WTC11 (cell line): ENCODE measurements around the gene COLEC12. TPM values are rescaled to one million over a fixed set of nuclear protein-coding genes. Genes with fewer than 3 reads are reported as not detected.

ENCODE experiments used
- ATAC-seq: fragments of 200-7000 bp; cut with Tn5 transposase; 2 replicates; pipeline ENCODE4 v1.10.0; 2021; ENCODE audit warnings: mild to moderate bottlenecking, moderate library complexity
- CTCF ChIA-PET: fragments of 300-600 bp; sonication (Branson Sonifier 250); formaldehyde crosslinking; loops from one replicate; lab custom pipeline; 2021; ENCODE audit warnings: antibody characterized with exemption; lab: Charles Lee
- POLR2A ChIA-PET: fragments of 350-600 bp; sonication (Branson Sonifier 250); formaldehyde crosslinking; loops from one replicate; lab custom pipeline; 2021; ENCODE audit warnings: antibody characterized with exemption; lab: Charles Lee
- DNase-seq: peaks from one replicate; pipeline ENCODE4 v3.0.0; 2021; ENCODE audit warnings: low spot score
- H3K27ac Mint-ChIP-seq: 2 replicates; pipeline ENCODE4 v1.8.0; 2021; ENCODE audit warnings: mixed read lengths
- H3K27me3 Mint-ChIP-seq: 2 replicates; pipeline ENCODE4 v1.8.0; 2021; ENCODE audit warnings: low read depth, mild to moderate bottlenecking, moderate library complexity, mixed read lengths
- H3K36me3 Mint-ChIP-seq: 2 replicates; pipeline ENCODE4 v1.8.0; 2021; ENCODE audit warnings: mixed read lengths
- H3K4me1 Mint-ChIP-seq: 2 replicates; pipeline ENCODE4 v1.8.0; 2022; ENCODE audit warnings: mixed read lengths
- H3K4me3 Mint-ChIP-seq: 2 replicates; pipeline ENCODE4 v1.8.0; 2021; ENCODE audit warnings: mild to moderate bottlenecking, moderate library complexity, mixed read lengths
- H3K9me3 Mint-ChIP-seq: 2 replicates; pipeline ENCODE4 v1.8.0; 2021; ENCODE audit warnings: mixed read lengths
- CBFB ChIP-seq: sonication (generic); formaldehyde crosslinking; IDR thresholded peaks from 2 replicates; pipeline ENCODE4 v1.8.1; 2022; ENCODE audit warnings: mild to moderate bottlenecking, low read depth, missing genetic modification reagents
- CREB1 ChIP-seq: sonication (generic); formaldehyde crosslinking; IDR thresholded peaks from 2 replicates; pipeline ENCODE4 v1.8.0; 2023; ENCODE audit warnings: mild to moderate bottlenecking, missing genetic modification reagents
- CREM ChIP-seq: sonication (generic); formaldehyde crosslinking; IDR thresholded peaks from 2 replicates; pipeline ENCODE4 v1.8.1; 2022; ENCODE audit warnings: mild to moderate bottlenecking, missing genetic modification reagents, moderate library complexity
- CTCF ChIP-seq: fragments of 200-600 bp; IDR thresholded peaks from 2 replicates; pipeline ENCODE4 v1.8.0; 2022; ENCODE audit warnings: antibody characterized with exemption
- HMGA2 ChIP-seq: fragments of 250-450 bp; sonication (Bioruptor Pico); IDR thresholded peaks from 2 replicates; pipeline ENCODE4 v1.4.0; 2021; ENCODE audit warnings: mild to moderate bottlenecking, moderate library complexity
- IRF2 ChIP-seq: sonication (generic); formaldehyde crosslinking; IDR thresholded peaks from 2 replicates; pipeline ENCODE4 v1.8.0; 2022; ENCODE audit warnings: low read depth, missing genetic modification reagents, borderline replicate concordance
- JAZF1 ChIP-seq: fragments of 250-450 bp; sonication (Bioruptor Pico); IDR thresholded peaks from 2 replicates; pipeline ENCODE4 v1.9.0; 2021; ENCODE audit warnings: moderate library complexity, mild to moderate bottlenecking, inconsistent platforms
- JUN ChIP-seq: sonication (generic); formaldehyde crosslinking; IDR thresholded peaks from 2 replicates; pipeline ENCODE4 v1.8.0; 2023; ENCODE audit warnings: mild to moderate bottlenecking, missing genetic modification reagents
- MXD4 ChIP-seq: fragments of 250-450 bp; sonication (Bioruptor Pico); IDR thresholded peaks from 2 replicates; pipeline ENCODE4 v1.8.0; 2021; ENCODE audit warnings: mild to moderate bottlenecking, moderate library complexity, borderline replicate concordance
- NFATC4 ChIP-seq: fragments of 250-450 bp; sonication (Bioruptor Pico); IDR thresholded peaks from 2 replicates; pipeline ENCODE4 v1.9.0; 2021; ENCODE audit warnings: mild to moderate bottlenecking
- NFE2L1 ChIP-seq: sonication (generic); formaldehyde crosslinking; IDR thresholded peaks from 2 replicates; pipeline ENCODE4 v1.8.1; 2023; ENCODE audit warnings: missing genetic modification reagents
- NR1H2 ChIP-seq: sonication (generic); formaldehyde crosslinking; IDR thresholded peaks from 2 replicates; pipeline ENCODE4 v1.9.0; 2021; ENCODE audit warnings: mild to moderate bottlenecking, moderate library complexity, missing genetic modification reagents
- SMAD4 ChIP-seq: sonication (generic); formaldehyde crosslinking; IDR thresholded peaks from 2 replicates; pipeline ENCODE4 v1.8.0; 2022; ENCODE audit warnings: mild to moderate bottlenecking, missing genetic modification reagents
- TEAD1 ChIP-seq: sonication (generic); formaldehyde crosslinking; IDR thresholded peaks from 2 replicates; pipeline ENCODE4 v1.8.0; 2022; ENCODE audit warnings: mild to moderate bottlenecking, missing genetic modification reagents
- TEAD4 ChIP-seq: sonication (generic); formaldehyde crosslinking; IDR thresholded peaks from 2 replicates; pipeline ENCODE4 v1.8.0; 2022; ENCODE audit warnings: mild to moderate bottlenecking, missing genetic modification reagents
- ZNF138 ChIP-seq: sonication (generic); formaldehyde crosslinking; conservative IDR thresholded peaks from 2 replicates; pipeline ENCODE4 v1.8.1; 2022; ENCODE audit warnings: mild to moderate bottlenecking, moderate library complexity, missing genetic modification reagents
- ZNF219 ChIP-seq: sonication (generic); formaldehyde crosslinking; IDR thresholded peaks from 2 replicates; pipeline ENCODE4 v1.8.0; 2023; ENCODE audit warnings: missing genetic modification reagents, mild to moderate bottlenecking, borderline replicate concordance
- ZNF317 ChIP-seq: sonication (generic); formaldehyde crosslinking; IDR thresholded peaks from 2 replicates; pipeline ENCODE4 v1.8.1; 2023; ENCODE audit warnings: low read depth, mild to moderate bottlenecking, moderate library complexity, missing genetic modification reagents, borderline replicate concordance
- ZNF396 ChIP-seq: fragments of 250-450 bp; sonication (Bioruptor Pico); IDR thresholded peaks from 2 replicates; pipeline ENCODE4 v1.8.0; 2021; ENCODE audit warnings: mild to moderate bottlenecking, moderate library complexity, borderline replicate concordance
- total RNA-seq: library from RNA; stranded (reverse); gene quantifications from 3 replicates; pipeline ENCODE4 v1.2.3, GENCODE V29; 2021
- TF ChIP-seq, protein P1 (sequence below): fragments of 250-450 bp; sonication (Bioruptor Pico); IDR thresholded peaks from 2 replicates; pipeline ENCODE4 v1.9.0; 2021; ENCODE audit warnings: moderate library complexity, mild to moderate bottlenecking, inconsistent platforms, borderline replicate concordance
- TF ChIP-seq, protein P2 (sequence below): fragments of 250-450 bp; sonication (Bioruptor Pico); IDR thresholded peaks from 2 replicates; pipeline ENCODE4 v1.9.0; 2021; ENCODE audit warnings: mild to moderate bottlenecking
- TF ChIP-seq, protein P3 (sequence below): sonication (generic); formaldehyde crosslinking; IDR thresholded peaks from 2 replicates; pipeline ENCODE4 v1.8.0; 2022; ENCODE audit warnings: missing genetic modification reagents
- TF ChIP-seq, protein P4 (sequence below): sonication (generic); formaldehyde crosslinking; IDR thresholded peaks from 2 replicates; pipeline ENCODE4 v1.8.1; 2023; ENCODE audit warnings: mild to moderate bottlenecking, missing genetic modification reagents
- TF ChIP-seq, protein P5 (sequence below): sonication (generic); formaldehyde crosslinking; IDR thresholded peaks from 2 replicates; pipeline ENCODE4 v1.8.1; 2023; ENCODE audit warnings: mild to moderate bottlenecking, missing genetic modification reagents, moderate library complexity

Gene COLEC12
- total RNA-seq, 1 experiment from 2014 or later = 0.48 TPM

- TF ChIP-seq ZNF396 (CRISPR knock-in tag) (no peak), MXD4 (CRISPR knock-in tag) (no peak), SMAD4 (CRISPR knock-in tag) (no peak), TEAD1 (CRISPR knock-in tag) (no peak), ZNF219 (CRISPR knock-in tag) (no peak), CREM (CRISPR knock-in tag) (no peak), ZNF138 (CRISPR knock-in tag) (no peak), IRF2 (CRISPR knock-in tag) (no peak), CREB1 (no peak), ZNF317 (CRISPR knock-in tag) (no peak), CTCF (no peak)
- TF ChIP-seq, protein P1, sequence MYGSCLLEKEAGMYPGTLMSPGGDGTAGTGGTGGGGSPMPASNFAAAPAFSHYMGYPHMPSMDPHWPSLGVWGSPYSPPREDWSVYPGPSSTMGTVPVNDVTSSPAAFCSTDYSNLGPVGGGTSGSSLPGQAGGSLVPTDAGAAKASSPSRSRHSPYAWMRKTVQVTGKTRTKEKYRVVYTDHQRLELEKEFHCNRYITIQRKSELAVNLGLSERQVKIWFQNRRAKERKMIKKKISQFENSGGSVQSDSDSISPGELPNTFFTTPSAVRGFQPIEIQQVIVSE (CRISPR knock-in tag) = no peak
- TF ChIP-seq, protein P2, sequence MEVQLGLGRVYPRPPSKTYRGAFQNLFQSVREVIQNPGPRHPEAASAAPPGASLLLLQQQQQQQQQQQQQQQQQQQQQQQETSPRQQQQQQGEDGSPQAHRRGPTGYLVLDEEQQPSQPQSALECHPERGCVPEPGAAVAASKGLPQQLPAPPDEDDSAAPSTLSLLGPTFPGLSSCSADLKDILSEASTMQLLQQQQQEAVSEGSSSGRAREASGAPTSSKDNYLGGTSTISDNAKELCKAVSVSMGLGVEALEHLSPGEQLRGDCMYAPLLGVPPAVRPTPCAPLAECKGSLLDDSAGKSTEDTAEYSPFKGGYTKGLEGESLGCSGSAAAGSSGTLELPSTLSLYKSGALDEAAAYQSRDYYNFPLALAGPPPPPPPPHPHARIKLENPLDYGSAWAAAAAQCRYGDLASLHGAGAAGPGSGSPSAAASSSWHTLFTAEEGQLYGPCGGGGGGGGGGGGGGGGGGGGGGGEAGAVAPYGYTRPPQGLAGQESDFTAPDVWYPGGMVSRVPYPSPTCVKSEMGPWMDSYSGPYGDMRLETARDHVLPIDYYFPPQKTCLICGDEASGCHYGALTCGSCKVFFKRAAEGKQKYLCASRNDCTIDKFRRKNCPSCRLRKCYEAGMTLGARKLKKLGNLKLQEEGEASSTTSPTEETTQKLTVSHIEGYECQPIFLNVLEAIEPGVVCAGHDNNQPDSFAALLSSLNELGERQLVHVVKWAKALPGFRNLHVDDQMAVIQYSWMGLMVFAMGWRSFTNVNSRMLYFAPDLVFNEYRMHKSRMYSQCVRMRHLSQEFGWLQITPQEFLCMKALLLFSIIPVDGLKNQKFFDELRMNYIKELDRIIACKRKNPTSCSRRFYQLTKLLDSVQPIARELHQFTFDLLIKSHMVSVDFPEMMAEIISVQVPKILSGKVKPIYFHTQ = no peak
- TF ChIP-seq, protein P3, sequence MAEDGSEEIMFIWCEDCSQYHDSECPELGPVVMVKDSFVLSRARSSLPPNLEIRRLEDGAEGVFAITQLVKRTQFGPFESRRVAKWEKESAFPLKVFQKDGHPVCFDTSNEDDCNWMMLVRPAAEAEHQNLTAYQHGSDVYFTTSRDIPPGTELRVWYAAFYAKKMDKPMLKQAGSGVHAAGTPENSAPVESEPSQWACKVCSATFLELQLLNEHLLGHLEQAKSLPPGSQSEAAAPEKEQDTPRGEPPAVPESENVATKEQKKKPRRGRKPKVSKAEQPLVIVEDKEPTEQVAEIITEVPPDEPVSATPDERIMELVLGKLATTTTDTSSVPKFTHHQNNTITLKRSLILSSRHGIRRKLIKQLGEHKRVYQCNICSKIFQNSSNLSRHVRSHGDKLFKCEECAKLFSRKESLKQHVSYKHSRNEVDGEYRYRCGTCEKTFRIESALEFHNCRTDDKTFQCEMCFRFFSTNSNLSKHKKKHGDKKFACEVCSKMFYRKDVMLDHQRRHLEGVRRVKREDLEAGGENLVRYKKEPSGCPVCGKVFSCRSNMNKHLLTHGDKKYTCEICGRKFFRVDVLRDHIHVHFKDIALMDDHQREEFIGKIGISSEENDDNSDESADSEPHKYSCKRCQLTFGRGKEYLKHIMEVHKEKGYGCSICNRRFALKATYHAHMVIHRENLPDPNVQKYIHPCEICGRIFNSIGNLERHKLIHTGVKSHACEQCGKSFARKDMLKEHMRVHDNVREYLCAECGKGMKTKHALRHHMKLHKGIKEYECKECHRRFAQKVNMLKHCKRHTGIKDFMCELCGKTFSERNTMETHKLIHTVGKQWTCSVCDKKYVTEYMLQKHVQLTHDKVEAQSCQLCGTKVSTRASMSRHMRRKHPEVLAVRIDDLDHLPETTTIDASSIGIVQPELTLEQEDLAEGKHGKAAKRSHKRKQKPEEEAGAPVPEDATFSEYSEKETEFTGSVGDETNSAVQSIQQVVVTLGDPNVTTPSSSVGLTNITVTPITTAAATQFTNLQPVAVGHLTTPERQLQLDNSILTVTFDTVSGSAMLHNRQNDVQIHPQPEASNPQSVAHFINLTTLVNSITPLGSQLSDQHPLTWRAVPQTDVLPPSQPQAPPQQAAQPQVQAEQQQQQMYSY (CRISPR knock-in tag) = no peak
- POLR2A ChIA-PET = no interaction called here
- Mint-ChIP-seq H3K4me1 (peaks cover 18% of the 10 kb centered on the region), H3K27me3 (no peaks in the 10 kb centered on the region; the same call in 1 of the 2 replicates), H3K36me3 (no peaks in the 10 kb centered on the region), H3K4me3 (no peak overlapping the region), H3K27ac (no peak overlapping the region), H3K9me3 (no peaks in the 10 kb centered on the region)
- ATAC-seq (peak; percentile 99), DNase-seq (no peak)
- CTCF ChIA-PET = interaction anchor here (1.0 kb wide), 1 partner anchor 9 kb away, joined by 3 read pairs; no protein-coding TSS in a partner anchor
Observed at GRCh38 chr18:420661-421246, 79.7 kb downstream of the COLEC12 start.

DNA sequence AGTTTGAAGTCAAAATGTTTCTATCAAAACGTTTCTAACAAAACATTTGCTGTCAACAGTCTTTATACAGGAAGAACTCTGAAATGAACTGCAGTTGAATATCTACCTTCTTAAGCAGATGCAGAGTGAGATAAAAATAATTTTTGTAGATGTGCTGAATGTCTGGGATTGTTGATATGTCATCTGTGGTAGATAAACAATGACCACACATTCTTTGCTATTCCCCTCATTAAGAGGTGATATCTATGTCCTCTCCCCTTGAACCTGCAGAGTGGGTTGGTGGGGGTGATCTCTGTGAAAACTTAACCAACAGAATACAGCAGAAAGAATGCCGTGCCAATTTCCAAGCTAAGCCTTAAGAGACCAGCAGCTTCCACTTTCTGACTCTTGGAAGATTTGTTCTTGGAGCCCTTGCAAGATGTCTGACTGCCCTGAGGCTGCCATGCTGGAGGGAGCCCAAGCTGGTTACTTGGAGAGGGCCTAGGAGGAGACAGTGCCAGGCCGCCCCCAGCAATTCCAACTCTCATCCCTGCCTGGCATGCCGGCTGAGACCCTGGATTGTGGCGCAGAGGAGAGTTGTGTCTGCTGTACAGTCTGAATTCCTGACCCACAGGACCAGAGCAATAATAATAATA, 80.8 kb downstream of the COLEC12 start:
- no peak for DNase-seq
- Mint-ChIP-seq H3K27ac (0 out of 2 replicates have a peak overlapping the region, but pooled peaks have one; percentile 53), H3K4me1 (peaks cover 18% of the 10 kb centered on the region), H3K27me3 (no peaks in the 10 kb centered on the region; the same call in 1 of the 2 replicates), H3K36me3 (no peaks in the 10 kb centered on the region), H3K9me3 (no peaks in the 10 kb centered on the region), H3K4me3 (no peak overlapping the region)
- ChIA-PET POLR2A (no interaction called here), CTCF (no interaction called here)
- TF ChIP-seq HMGA2 (CRISPR knock-in tag) (no peak), NFATC4 (CRISPR knock-in tag) (no peak), TEAD4 (CRISPR knock-in tag) (no peak), NR1H2 (CRISPR knock-in tag) (no peak), JUN (CRISPR knock-in tag) (no peak), MXD4 (CRISPR knock-in tag) (no peak), NFE2L1 (CRISPR knock-in tag) (no peak), CBFB (CRISPR knock-in tag) (no peak), JAZF1 (no peak)
- TF ChIP-seq, protein P4, sequence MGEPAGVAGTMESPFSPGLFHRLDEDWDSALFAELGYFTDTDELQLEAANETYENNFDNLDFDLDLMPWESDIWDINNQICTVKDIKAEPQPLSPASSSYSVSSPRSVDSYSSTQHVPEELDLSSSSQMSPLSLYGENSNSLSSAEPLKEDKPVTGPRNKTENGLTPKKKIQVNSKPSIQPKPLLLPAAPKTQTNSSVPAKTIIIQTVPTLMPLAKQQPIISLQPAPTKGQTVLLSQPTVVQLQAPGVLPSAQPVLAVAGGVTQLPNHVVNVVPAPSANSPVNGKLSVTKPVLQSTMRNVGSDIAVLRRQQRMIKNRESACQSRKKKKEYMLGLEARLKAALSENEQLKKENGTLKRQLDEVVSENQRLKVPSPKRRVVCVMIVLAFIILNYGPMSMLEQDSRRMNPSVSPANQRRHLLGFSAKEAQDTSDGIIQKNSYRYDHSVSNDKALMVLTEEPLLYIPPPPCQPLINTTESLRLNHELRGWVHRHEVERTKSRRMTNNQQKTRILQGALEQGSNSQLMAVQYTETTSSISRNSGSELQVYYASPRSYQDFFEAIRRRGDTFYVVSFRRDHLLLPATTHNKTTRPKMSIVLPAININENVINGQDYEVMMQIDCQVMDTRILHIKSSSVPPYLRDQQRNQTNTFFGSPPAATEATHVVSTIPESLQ = no peak
- TF ChIP-seq, protein P5, sequence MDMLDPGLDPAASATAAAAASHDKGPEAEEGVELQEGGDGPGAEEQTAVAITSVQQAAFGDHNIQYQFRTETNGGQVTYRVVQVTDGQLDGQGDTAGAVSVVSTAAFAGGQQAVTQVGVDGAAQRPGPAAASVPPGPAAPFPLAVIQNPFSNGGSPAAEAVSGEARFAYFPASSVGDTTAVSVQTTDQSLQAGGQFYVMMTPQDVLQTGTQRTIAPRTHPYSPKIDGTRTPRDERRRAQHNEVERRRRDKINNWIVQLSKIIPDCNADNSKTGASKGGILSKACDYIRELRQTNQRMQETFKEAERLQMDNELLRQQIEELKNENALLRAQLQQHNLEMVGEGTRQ (CRISPR knock-in tag) = no peak
- ATAC-seq = no peak
